ENCODE results near the gene CEP350. TPM values are rescaled to one million over a fixed set of nuclear protein-coding genes. Genes with fewer than 3 reads are reported as not detected.

Gene CEP350
- total RNA-seq, 1 donor from 2014 or later = 60.8 TPM

DNA sequence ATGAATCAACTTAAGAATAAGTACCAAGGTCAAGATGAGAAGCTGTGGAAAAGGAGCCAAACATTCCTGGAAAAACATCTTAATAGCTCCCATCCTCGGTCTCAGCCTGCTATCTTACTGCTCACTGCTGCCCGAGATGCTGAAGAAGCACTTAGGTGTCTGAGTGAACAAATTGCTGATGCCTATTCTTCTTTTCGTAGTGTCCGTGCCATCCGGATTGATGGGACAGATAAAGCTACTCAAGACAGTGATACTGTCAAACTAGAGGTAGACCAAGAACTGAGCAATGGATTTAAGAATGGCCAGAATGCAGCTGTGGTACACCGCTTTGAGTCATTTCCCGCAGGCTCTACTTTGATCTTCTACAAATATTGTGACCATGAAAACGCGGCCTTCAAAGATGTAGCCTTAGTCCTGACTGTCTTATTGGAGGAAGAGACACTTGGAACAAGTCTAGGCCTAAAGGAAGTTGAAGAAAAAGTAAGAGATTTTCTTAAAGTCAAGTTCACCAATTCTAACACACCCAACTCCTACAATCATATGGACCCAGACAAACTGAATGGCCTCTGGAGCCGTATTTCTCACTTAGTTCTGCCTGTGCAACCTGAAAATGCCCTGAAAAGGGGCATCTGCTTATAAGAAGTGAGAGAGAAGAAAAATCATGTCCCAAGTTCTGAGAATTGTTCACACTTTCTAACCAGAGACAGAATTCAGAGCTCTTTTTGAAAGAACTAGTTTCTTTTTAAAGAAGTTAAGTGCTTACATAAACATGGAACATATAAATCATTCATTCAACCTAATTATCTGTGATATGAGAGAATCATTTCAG, 36.8 kb upstream of the CEP350 start:
- Mint-ChIP-seq H3K4me1 (no peaks in the 10 kb centered on the region), H3K27ac (no peak overlapping the region), H3K36me3 (ENCODE audit: low read depth) (peaks cover 67% of the 10 kb centered on the region), H3K4me3 (no peak overlapping the region), H3K9me3 (no peaks in the 10 kb centered on the region), H3K27me3 (no peaks in the 10 kb centered on the region)
- ChIA-PET POLR2A (interaction anchor here (0.6 kb wide), 1 partner anchor 11 kb away, joined by 3 read pairs; no protein-coding TSS in a partner anchor), CTCF (interaction anchor here (1.3 kb wide), 1 partner anchor 50 kb away, joined by 3 read pairs; no protein-coding TSS in a partner anchor)
- DNase-seq (no peak), ATAC-seq (ENCODE audit: low read depth) (no peak)
- TF ChIP-seq, protein P1, sequence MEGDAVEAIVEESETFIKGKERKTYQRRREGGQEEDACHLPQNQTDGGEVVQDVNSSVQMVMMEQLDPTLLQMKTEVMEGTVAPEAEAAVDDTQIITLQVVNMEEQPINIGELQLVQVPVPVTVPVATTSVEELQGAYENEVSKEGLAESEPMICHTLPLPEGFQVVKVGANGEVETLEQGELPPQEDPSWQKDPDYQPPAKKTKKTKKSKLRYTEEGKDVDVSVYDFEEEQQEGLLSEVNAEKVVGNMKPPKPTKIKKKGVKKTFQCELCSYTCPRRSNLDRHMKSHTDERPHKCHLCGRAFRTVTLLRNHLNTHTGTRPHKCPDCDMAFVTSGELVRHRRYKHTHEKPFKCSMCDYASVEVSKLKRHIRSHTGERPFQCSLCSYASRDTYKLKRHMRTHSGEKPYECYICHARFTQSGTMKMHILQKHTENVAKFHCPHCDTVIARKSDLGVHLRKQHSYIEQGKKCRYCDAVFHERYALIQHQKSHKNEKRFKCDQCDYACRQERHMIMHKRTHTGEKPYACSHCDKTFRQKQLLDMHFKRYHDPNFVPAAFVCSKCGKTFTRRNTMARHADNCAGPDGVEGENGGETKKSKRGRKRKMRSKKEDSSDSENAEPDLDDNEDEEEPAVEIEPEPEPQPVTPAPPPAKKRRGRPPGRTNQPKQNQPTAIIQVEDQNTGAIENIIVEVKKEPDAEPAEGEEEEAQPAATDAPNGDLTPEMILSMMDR (IDR thresholded peaks at IDR 0.05) = no peak
- intact Hi-C loops (cut with micrococcal nuclease) = loop anchor here (5.0 kb wide), 1 partner anchor 34 kb away; the partner anchor contains the start of gene CEP350

DNA sequence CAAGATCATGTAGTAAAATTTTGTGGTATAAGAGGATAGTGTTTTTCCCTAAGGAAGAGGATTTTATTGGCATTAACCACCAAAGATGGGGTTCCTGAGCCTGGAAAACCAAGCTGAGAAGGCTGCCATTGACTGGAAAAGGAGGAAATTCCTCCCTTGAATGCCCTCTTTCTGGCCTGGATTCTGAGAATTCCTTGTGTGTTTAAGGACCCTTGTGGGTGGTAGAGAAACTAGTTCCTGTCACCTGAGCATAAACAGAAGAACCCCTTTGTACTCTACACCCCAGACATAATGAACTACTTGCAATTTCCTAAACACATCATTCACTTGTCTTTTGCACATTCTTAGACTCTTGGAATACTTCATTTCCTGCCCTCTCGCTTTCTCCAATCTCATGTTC, 33.1 kb upstream of the CEP350 start:
- POLR2A ChIA-PET = no interaction called here
- ATAC-seq (ENCODE audit: low read depth) = no peak
- Mint-ChIP-seq H3K4me1 (peaks cover 2% of the 10 kb centered on the region), H3K9me3 (no peaks in the 10 kb centered on the region), H3K36me3 (ENCODE audit: low read depth) (peaks cover 42% of the 10 kb centered on the region), H3K27ac (no peak overlapping the region), H3K4me3 (no peak overlapping the region), H3K27me3 (no peaks in the 10 kb centered on the region)
- DNase-seq = no peak
- TF ChIP-seq, protein P1 (IDR thresholded peaks at IDR 0.05) = no peak
- intact Hi-C loops (cut with micrococcal nuclease) = no loop called here
- CTCF ChIA-PET = no interaction called here

DNA sequence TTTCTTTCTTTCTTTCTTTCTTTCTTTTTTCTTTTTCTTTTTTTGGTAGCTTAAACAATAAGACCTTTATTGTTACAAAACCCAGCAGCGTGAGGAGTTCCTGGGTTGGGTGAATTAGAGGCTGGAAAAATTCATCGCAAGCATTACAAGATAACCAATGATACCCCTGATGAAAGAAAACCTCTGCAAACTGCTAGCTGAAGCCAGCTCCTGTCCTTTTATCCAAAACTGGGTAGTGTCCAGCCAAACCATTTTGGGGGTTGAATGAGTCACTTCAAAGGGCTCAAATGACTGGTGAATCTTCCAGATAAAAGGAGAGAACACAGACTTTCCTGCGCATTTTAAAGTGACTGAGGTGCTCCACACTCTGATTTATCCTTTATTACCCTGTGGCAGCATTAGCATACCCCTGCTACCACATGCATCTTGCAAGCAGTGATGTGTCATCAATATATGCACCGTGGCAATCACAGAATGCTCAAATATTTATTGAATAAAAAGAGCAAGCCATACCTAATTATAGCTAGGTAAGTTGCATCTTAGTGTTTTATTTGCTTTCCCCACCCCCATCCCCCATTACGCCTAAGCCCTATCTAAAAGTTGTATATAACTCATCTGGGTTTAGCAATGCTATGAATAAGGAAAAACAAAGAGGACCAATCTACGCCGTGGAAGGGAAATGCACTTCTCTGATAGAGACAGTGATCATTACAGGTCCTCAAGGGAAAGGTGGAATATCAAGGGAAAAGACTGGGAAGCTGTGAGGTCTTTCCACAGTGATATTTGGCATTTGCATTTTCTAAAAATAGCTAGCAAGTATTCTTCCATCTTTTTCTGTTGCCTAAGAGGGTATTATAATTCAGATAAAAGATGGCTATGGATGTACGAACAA, 32.4 kb upstream of the CEP350 start:
- no peaks in the 10 kb centered on the region for H3K9me3 Mint-ChIP-seq
- no peaks in the 10 kb centered on the region for H3K27me3 Mint-ChIP-seq
- ATAC-seq (ENCODE audit: low read depth) = no peak
- TF ChIP-seq, protein P1 (IDR thresholded peaks at IDR 0.05) = no peak
- DNase-seq = no peak
- H3K27ac Mint-ChIP-seq = no peak overlapping the region
- peaks cover 38% of the 10 kb centered on the region for H3K36me3 Mint-ChIP-seq (ENCODE audit: low read depth)
- POLR2A ChIA-PET = no interaction called here
- H3K4me1 Mint-ChIP-seq = peaks cover 2% of the 10 kb centered on the region
- intact Hi-C loops (cut with micrococcal nuclease) = no loop called here
- CTCF ChIA-PET = no interaction called here
- no peak overlapping the region for H3K4me3 Mint-ChIP-seq

DNA sequence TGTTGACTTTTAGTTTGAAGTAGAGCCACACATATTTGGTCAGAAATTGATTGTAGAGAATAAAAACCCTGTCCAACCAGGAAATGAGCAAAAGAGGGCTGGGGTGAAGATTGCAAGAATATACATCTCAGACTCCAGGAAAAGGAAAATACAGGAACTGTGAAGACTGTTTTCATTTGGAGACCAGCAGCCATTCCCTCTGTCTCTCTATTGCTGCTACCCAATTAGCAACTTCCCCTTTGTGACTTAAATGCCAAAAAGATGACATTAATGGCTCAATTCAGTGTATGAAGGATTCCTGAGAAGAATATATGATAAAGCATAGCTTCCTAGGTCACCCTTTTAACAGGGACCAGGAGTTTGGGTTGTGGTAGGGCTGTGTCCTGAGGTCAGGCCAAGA, 31.6 kb upstream of the CEP350 start:
- DNase-seq (no peak), ATAC-seq (ENCODE audit: low read depth) (no peak)
- peaks cover 30% of the 10 kb centered on the region for H3K36me3 Mint-ChIP-seq (ENCODE audit: low read depth)
- no peaks in the 10 kb centered on the region for H3K27me3 Mint-ChIP-seq
- H3K4me1 Mint-ChIP-seq = peaks cover 2% of the 10 kb centered on the region
- TF ChIP-seq, protein P1 (IDR thresholded peaks at IDR 0.05) = no peak
- H3K27ac Mint-ChIP-seq = no peak overlapping the region
- no peak overlapping the region for H3K4me3 Mint-ChIP-seq
- CTCF ChIA-PET = no interaction called here
- H3K9me3 Mint-ChIP-seq = no peaks in the 10 kb centered on the region
- POLR2A ChIA-PET = no interaction called here
- intact Hi-C loops (cut with micrococcal nuclease) = no loop called here

DNA sequence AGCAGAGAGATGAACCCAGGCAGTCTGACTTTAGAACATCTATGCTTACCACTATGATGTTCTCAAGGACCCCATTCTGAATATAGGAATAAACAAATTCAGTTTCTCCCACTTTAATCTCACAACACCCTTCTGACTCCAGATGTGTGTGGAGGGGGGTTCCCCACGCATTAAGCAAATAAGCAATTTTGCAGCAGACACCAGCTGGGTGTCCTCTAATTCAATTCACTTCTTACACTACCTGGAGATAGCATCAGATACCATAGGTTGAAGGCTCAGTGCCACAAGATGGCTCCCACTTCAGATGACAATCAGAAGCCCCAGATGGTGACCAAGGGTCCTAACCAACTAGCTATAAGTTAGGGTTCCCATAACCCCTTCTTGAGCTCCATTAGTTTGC, 30.3 kb upstream of the CEP350 start:
- intact Hi-C loops (cut with micrococcal nuclease) = no loop called here
- TF ChIP-seq, protein P1 (IDR thresholded peaks at IDR 0.05) = no peak
- H3K4me1 Mint-ChIP-seq = peaks cover 2% of the 10 kb centered on the region
- no peak overlapping the region for H3K27ac Mint-ChIP-seq
- ChIA-PET CTCF (interaction anchor here (1.4 kb wide), 1 partner anchor 14 kb away, joined by 4 read pairs; no protein-coding TSS in a partner anchor), POLR2A (interaction anchor here (1.4 kb wide), 1 partner anchor 27 kb away, joined by 3 read pairs; no protein-coding TSS in a partner anchor)
- H3K27me3 Mint-ChIP-seq = no peaks in the 10 kb centered on the region
- no peak overlapping the region for H3K4me3 Mint-ChIP-seq
- ATAC-seq (ENCODE audit: low read depth) (no peak), DNase-seq (no peak)
- no peaks in the 10 kb centered on the region for H3K9me3 Mint-ChIP-seq
- H3K36me3 Mint-ChIP-seq (ENCODE audit: low read depth) = peaks cover 19% of the 10 kb centered on the region
